Left renal cortex interstitium (tissue), 4 donors: ENCODE measurements around the gene TUT4. TPM values are rescaled to one million over a fixed set of nuclear protein-coding genes. Genes with fewer than 3 reads are reported as not detected.
A peak's percentile ranks its signal among the peaks of the same experiment; 100 is the strongest.

ENCODE experiments used
- DNase-seq, 4 donors: peaks; one replicate each; pipeline ENCODE4 v3.0.0-alpha.2; 2013; ENCODE audit warnings: low read depth in 4 of 4, low spot score in 2 of 4, missing footprints in 1 of 4
- polyA plus RNA-seq, 4 donors: library from polyadenylated mRNA; unstranded; fragments of 120-200 nt; gene quantifications; one replicate each; pipeline ENCODE4 v1.2.1, GENCODE V29; 2013; ENCODE audit not compliant: insufficient read length in 4 of 4

Gene TUT4, protein sequence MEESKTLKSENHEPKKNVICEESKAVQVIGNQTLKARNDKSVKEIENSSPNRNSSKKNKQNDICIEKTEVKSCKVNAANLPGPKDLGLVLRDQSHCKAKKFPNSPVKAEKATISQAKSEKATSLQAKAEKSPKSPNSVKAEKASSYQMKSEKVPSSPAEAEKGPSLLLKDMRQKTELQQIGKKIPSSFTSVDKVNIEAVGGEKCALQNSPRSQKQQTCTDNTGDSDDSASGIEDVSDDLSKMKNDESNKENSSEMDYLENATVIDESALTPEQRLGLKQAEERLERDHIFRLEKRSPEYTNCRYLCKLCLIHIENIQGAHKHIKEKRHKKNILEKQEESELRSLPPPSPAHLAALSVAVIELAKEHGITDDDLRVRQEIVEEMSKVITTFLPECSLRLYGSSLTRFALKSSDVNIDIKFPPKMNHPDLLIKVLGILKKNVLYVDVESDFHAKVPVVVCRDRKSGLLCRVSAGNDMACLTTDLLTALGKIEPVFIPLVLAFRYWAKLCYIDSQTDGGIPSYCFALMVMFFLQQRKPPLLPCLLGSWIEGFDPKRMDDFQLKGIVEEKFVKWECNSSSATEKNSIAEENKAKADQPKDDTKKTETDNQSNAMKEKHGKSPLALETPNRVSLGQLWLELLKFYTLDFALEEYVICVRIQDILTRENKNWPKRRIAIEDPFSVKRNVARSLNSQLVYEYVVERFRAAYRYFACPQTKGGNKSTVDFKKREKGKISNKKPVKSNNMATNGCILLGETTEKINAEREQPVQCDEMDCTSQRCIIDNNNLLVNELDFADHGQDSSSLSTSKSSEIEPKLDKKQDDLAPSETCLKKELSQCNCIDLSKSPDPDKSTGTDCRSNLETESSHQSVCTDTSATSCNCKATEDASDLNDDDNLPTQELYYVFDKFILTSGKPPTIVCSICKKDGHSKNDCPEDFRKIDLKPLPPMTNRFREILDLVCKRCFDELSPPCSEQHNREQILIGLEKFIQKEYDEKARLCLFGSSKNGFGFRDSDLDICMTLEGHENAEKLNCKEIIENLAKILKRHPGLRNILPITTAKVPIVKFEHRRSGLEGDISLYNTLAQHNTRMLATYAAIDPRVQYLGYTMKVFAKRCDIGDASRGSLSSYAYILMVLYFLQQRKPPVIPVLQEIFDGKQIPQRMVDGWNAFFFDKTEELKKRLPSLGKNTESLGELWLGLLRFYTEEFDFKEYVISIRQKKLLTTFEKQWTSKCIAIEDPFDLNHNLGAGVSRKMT (N-terminal part only)
- 100 to 1,000 TPM in 2 of 4 donors, 10 to 100 TPM in 2; 65.6 to 131 (median 91.2) TPM for polyA plus RNA-seq

DNA sequence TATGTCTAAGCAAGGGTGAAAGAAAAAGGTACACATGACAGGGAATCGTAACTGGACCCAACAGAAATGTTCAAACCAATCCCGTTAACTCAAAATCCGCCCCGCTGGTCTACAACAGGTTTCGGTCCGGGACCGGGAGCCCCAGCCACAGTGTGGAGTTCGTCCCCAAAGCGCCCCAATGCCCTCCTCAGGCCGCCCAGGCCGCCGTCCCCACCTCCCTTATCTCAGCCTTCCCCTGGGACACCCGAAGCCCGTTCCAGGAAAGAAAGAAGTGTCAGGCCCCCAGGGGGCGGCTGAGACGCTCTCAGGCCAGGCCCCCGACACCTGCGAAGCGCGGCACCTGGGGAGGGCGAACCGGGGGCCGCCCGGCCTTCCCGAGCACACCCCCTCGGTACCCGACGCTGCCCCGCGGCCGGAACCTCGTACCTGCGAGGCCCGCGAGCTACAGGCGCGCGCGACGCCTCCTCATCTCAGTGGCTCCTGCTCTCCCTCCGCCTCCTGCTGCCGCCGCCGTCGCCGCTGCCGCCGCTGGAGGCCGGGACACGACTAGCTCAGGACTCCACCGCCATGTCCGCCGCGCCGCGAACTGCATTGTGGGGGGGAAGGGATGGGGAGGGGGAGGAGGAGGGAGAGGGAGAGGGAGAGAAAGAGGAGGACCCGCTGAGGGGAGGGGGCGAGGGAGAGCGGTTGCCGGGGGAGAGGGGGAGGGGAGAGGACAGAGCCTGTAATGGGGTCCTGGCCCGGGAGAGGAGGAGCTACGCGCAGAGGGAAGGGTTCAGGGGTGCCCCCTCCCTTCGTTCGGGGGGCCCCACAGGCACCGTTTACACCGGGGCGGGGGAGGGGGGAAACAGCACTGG is at the start of gene TUT4:
TUT4 (minus strand) TSS at position 588 of the 857 bp plus-strand sequence. CDS start 26,812 bp downstream, outside the sequence.
- peak; percentile 68 to 89 (median 76) for DNase-seq

DNA sequence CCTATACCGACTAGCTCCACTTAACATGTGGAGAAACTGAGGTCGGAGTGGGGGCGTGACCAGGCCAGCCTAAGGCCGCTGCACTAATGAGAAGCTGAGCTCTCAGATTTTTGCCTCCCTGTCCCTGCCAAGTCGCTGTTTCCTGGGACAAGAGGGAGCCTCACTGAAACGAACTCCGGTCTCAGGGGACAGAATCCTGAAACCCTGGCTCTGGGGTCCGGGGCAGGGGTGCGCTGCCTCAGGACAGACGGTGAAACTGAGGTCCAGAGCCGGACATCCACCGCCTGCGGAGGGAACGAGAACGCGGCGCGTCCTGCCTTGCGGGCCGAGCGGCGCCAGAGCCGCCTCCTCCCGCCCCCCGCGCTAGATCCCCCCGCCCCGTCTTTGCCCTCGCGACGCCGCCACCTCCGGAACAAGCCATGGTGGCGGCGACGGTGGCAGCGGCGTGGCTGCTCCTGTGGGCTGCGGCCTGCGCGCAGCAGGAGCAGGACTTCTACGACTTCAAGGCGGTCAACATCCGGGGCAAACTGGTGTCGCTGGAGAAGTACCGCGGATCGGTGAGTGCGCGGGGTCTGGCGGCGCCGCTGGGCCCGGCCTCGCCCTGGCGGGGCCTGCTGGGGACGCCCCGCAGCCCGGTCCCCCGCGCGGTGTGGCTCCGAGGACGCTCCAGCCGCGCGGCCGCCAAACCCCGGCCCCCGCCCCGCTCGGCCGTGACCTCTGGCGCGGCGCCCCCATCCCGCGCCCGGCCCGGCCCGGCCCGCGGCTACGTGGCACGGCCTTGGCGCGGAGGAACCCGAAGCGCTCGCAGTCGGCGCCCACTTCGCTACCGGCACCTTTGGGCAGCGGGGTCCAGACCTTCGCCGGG is 49.3 kb upstream of the TUT4 start, which contains the start of gene GPX7:
GPX7 (plus strand) TSS at position 381 of the 865 bp plus-strand sequence; CDS start at position 420, 39 bp downstream.
- no peak for DNase-seq

DNA sequence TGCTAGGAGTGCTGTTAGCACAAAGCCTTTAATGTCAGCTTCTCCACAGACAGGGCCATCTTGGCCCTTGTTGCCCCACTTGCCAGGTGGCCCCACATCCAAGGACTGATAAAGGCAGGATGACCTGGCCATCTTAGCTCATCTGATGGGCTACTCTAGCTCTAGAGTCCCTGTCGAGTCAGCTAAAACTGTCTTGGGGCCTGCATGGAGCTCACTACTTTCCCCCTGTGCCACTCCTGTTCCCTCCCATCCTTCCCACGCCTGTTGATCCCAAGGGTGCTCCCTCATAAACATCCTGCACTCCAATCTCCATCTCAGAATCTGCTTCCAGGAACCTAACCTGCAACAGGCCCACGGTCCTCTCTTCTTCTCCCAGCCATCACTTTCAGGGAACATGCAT is 48.6 kb upstream of the TUT4 start:
- no peak for DNase-seq

DNA sequence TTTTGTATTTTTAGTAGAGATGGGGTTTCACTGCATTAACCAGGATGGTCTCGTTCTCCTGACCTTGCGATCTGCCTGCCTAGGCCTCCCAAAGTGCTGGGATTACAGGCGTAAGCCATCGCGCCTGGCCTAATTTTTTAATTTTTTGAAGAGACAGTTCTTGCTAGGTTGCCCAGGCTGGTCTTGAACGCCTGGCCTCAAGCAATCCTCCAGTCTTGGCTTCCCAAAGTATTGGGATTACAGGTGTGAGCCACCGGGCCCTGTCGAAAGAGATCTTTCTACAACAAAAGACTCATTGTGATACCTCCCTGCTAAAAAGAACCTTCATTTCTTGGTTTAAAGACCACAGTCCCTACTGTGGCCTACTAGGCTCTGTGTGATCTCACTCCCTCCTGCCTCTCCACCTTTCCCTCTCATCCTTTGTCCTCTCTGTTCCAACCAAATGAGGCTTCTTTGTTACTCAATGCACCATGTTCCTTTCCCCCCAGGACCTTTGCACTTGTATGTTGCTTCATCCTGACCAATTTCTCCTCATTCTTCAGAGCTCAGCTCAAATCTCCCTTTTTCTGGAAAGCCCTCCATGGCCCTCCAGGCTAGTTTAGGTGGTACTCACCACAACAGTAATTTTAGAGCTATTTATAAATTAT is 47.8 kb upstream of the TUT4 start:
- no peak for DNase-seq

DNA sequence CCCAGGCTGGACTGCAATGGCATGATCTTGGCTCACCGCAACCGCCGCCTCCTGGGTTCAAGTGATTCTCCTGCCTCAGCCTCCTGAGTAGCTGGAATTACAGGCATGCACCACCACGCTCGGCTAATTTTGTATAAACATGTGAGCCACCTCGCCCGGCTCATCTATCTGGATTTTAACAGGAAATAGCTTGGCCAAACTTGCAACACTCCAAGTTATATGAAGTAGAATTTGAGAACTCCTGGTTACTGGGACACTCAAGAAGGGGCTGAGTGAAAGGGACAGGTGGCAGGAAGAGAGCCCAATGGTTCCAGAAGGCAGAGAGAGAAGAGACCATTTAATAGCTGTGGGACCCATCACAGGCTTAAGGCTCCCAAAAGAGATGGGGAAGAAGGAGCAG is 46.3 kb upstream of the TUT4 start:
- DNase-seq = no peak

DNA sequence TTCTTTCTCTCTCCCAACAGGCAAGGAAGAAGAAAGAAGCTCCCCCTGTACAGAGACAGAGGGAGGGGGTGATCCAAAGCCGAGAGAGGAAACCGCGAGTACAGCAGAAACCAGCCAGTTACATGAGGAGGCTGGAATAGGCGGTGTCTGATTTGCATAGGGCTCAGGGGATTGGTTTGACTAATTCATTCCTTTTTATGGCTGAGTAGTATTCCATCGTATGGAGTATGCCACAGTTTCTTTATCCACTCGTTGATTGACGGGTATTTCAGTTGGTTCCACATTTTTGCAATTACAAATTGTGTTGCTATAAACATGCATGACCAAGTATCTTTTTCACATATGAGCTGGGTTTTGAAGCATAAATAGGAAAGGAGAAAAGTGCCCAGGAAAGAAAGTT is 45.8 kb upstream of the TUT4 start:
- no peak for DNase-seq

DNA sequence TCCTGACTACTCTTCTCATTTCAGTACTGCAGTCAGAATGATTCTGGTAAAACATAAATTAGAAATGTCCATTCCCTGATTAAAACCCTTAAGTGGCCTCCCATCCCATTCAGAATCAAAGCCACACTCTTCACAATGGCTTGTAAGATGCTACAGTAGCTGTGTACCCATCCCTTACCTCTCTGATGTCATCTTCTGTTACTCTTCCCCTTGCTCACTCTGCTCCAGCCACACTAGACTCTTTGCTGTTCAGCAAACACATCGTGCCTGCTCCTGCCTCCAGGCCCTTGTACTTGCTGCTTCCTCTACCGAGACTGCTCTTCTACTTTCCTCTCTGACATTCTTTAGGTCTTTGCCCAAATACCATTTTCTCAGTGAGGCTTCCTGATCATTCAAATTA is 45.0 kb upstream of the TUT4 start:
- no peak for DNase-seq

DNA sequence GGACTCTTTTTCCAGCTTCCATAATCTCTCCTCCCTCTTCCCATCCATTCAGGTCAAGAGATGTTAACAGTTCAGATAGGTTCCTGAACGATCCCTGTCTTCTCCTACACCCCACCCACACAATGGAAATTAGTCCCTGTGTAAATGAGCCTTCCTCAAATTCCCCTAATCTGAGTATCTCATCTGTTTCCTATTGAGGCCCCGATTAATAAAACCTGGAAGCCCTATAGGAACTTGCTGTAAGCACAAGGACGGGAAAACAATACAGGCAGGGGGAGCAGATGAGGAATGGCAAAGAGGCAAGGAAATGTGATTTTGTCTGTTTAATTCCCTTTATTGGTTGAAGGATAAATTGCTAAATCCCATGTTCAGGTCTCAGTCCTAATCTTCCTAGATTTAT is 42.2 kb upstream of the TUT4 start:
- no peak for DNase-seq

DNA sequence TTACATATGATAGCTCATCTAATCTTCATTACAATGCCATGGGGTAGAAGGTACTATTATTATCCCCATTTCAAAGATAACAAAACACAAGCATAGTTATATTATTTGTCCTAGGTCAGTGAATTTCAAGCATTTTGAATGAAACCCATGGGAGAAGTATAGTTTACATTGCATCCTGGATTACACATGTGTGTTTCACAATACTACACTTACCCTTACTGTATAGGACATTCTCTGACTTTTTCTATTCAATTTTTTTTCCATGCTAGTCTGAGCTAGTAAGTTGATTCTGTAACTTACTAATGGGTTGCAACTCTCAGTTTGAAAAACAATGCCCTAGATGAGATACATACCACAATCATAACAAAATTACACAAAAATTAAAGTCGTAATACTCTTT is 40.6 kb upstream of the TUT4 start:
- no peak for DNase-seq

DNA sequence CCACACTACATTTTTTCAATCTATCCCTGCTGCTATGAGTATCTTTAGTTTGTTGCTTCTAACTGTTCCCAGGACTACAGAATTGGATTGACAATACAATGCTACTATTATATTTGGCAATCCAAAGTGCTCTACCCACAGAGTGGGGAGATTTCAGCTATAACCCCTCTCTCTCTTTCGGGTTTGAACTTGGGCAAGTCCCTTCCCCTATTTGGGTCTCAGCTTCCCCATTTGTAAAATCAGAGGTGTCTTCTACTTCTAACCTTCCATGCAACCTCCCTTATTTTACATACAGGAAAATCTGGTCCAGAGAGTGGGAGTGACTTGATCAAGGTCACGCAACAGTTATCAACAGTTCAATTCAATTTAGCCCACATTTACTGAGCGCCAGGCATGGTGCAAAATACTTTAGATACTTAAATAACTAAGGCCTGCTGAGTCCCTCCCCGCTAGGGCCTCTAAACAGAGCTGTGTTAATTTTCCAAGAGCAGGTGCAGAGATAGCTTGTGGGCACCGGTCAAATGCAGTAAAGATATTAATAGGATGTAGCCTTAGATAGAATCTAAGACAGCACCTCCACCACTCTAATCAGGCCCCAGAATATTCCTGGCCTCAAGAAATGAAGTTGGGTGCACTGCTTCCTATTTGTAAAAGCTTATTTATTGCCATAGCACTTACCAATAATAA is 39.9 kb upstream of the TUT4 start:
- DNase-seq = no peak

DNA sequence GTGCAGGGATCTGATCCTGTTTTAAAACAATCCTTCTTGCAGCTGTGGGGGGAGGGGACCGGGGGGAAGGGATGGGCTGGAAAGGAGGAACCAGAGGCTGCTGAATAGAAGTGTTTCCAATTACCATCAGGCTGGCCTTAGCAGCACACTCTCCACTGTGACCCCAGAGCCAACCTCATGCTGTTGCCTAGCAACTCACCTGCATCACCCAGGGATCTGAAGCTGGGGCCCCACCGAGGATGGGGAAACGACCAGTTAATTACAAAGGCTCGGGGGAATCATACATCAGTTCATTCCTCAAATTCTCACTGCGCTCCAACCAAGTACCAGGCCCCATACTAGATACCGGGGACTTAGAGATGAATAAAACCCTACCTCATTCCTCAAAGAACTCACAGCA is 37.4 kb upstream of the TUT4 start:
- DNase-seq = no peak

DNA sequence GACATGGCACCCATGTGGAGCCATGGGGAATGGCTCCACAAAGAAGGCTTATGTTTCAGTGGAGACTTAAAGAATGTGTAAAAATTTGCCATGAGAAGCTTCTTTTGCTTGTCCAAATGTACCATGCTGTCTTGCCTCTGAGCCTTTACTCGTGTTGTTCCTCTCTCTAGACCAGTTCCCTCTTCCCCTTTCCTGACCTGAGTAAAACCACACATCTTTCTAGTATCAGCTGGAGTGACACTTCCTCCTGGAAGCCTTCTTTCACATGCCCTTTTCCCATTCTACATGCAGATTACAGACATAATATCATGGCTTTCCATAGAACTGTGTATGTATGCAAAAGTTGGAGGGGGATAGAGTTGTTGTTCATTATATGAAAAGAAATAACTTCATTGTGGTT is 35.6 kb upstream of the TUT4 start:
- no peak for DNase-seq

DNA sequence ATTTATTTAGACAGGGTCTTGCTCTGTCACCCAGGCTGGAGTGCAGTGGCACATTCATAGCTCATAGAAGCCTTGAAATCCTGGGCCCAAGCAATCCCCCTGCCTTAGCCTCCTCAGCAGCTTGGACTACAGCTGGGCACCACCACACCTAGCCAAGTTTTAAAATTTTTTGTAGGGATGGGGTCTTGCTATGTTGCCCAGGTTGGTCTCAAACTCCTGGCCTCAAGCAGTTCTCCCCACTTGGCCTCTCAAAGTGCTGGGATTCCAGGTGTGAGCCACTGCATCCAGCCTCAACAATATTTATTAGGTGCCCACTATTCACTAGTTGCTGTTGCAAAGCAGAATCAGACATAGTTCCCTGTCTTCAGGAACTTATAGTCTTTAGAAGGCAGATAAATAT is 35.1 kb upstream of the TUT4 start:
- no peak for DNase-seq

DNA sequence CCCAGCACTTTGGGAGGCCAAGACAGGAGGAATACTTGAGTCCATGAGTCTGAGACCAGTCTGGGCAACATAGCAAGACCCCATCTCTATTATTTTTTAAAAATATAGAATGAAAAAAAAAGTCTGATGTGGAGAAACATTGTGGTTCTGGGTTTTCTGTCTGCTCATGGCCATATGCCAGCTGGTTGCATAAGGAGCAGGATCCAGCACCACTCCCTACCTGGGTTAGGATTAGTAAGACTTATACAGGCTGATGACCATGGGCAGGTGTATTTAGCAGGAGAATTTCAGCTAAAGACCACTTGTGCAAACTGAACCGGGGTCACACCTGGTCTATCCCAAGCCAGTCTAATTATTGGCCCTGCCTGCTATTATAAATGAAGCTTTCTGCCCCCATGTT is 32.6 kb upstream of the TUT4 start:
- no peak for DNase-seq

DNA sequence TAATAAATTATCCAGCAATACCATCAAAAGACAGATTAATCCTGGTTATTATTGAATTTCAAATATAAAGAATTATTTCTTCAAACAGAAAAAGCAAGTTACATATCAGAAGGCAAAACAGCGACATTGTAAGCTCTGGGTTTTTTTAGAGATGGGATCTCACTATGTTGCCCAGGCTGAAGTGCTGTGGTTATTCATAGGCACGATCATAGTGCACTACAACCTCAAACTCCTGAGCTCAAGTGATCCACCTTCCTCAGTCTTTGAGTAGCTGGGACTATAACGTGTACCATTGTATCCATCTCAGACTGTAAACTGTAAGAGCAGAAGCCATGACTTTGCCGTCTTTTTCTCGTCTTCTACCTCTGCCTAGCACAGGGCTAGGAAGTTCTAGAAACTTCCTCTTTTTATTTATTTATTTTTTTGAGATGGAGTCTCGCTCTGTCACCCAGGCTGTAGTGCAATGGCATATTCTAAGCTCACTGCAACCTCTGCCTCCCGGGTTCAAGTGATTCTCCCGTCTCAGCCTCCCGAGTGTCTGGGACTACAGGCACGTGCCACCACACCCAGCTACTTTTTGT is 29.3 kb upstream of the TUT4 start:
- no peak for DNase-seq

DNA sequence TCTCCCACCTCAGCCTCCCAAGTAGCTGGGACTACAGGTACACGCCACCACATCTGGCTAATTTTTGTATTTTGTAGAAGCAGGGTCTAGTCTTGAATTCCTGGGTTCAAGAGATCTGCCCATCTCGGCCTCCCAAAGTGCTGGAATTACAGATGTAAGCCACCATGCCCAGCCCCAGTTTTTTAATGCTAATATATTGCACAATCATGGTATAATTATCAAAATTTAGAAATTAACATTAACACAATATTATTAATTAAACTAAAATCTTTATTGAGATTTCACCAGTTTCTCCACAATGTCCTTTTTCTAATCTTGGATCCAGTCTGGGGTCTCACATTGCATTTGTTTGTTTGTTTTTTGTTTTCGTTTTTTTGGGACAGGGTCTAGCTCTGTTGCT is 27.4 kb upstream of the TUT4 start:
- DNase-seq = no peak

DNA sequence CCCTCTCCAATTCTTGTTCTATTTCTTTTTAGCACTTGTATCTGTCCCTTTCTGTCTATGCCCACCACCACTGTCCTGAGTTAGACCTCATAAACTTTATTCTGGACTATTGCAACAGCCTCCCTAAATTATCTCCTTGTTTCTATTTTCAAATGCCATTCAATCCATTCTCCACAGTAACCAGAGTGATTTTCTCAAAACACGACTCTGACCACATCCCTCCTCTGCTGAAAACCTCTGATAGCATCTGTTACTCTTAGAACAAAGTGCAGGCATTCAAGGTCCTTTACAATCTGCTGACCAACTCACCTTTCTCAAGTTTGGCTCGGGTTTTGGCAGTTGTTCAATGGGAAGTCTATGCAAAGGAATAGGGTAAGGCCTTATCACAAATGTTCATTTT is 26.5 kb upstream of the TUT4 start:
- no peak for DNase-seq
